Dendritic cell treated with granulocyte-macrophage colony-stimulating factor and Interleukin-4, amounts not matched to agents 40 ng/mL and 50 ng/mL, for 4 days (primary cell): ENCODE measurements around the gene ASB2.

Experiments used
- H3K27ac Mint-ChIP-seq: one replicate; pipeline ENCODE4 v1.8.0; 2022; ENCODE audit warnings: mild to moderate bottlenecking, mixed read lengths
- H3K27me3 Mint-ChIP-seq: one replicate; pipeline ENCODE4 v1.8.0; 2022; ENCODE audit warnings: mild to moderate bottlenecking, mixed read lengths
- H3K36me3 Mint-ChIP-seq: one replicate; pipeline ENCODE4 v1.8.0; 2022; ENCODE audit warnings: low read depth, mixed read lengths
- H3K4me1 Mint-ChIP-seq: one replicate; pipeline ENCODE4 v1.8.0; 2022; ENCODE audit warnings: low read depth, mixed read lengths
- H3K4me3 Mint-ChIP-seq: one replicate; pipeline ENCODE4 v1.8.0; 2022; ENCODE audit warnings: mild to moderate bottlenecking, moderate library complexity, mixed read lengths
- H3K9me3 Mint-ChIP-seq: one replicate; pipeline ENCODE4 v1.8.0; 2022; ENCODE audit warnings: mixed read lengths
- intact Hi-C: fragments of 100-400 bp; cut with micrococcal nuclease; formaldehyde crosslinking; loops from one replicate; pipeline ENCODE4 v1.15.0; 2022

The ASB2 gene, protein sequence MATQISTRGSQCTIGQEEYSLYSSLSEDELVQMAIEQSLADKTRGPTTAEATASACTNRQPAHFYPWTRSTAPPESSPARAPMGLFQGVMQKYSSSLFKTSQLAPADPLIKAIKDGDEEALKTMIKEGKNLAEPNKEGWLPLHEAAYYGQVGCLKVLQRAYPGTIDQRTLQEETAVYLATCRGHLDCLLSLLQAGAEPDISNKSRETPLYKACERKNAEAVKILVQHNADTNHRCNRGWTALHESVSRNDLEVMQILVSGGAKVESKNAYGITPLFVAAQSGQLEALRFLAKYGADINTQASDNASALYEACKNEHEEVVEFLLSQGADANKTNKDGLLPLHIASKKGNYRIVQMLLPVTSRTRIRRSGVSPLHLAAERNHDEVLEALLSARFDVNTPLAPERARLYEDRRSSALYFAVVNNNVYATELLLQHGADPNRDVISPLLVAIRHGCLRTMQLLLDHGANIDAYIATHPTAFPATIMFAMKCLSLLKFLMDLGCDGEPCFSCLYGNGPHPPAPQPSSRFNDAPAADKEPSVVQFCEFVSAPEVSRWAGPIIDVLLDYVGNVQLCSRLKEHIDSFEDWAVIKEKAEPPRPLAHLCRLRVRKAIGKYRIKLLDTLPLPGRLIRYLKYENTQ

DNA sequence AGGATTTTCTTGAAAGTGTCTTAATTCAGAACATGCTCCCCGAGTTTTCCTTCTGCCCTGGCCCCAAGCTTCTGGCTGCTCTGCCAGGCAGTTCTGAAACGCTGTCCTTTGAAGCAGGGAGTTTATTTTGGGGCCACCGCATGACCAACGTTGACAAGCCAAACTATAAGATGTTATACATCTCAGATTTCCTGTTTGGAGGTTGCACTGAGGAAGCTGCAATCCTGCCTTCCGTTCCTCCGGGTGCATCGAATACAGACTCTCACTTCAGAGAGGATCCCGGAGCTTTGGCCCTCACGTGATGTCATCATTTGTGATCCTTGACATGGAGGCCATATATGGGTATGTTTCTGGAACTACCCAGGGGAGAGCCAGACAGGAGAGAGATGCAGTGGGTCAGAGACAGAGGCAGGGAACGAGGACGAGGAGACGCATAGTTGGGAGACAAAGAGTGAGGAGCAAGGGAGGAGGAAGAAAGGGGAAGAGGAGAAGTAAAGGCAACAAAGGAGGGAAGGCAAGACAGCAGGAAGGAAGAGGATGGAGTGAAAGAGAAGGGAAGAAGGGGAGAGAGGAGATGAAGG, at the start of gene ASB2:
TSS of gene ASB2 (minus strand) at position 94 of the 581 bp plus-strand sequence. CDS start 12,031 bp downstream, outside the sequence.
- intact Hi-C loops = no loop called here

DNA sequence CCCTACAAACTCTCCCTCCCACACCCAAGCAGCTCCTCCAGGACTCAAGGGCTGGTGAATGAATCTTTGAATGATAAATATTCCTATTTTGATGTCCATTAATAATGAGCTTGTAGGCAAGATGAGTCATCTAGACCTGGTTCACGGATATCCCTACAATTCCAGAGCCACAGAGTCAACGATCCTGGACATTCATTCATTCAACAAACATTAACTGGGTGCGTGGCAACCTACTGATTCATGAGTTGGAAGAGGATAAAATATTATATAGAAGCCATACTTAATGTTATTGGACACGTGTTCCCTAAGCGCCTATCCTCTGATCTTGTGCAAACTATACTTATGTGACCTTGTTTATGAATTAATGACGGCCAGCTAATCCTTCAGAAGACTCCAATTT, 49.4 kb upstream of the ASB2 start:
- no peak overlapping the region for H3K27ac Mint-ChIP-seq

More for the DNA sequence above, at the start of gene ASB2:
- H3K27ac Mint-ChIP-seq = no peak within 1 kb of the TSS
- H3K27me3 Mint-ChIP-seq = peaks cover 40% of the 10 kb centered on the region
- H3K4me3 Mint-ChIP-seq = no peak within 1 kb of the TSS
- peaks cover 32% of the 10 kb centered on the region for H3K4me1 Mint-ChIP-seq
- H3K9me3 Mint-ChIP-seq = no peaks in the 10 kb centered on the region
- H3K36me3 Mint-ChIP-seq = no peaks in the 10 kb centered on the region

DNA sequence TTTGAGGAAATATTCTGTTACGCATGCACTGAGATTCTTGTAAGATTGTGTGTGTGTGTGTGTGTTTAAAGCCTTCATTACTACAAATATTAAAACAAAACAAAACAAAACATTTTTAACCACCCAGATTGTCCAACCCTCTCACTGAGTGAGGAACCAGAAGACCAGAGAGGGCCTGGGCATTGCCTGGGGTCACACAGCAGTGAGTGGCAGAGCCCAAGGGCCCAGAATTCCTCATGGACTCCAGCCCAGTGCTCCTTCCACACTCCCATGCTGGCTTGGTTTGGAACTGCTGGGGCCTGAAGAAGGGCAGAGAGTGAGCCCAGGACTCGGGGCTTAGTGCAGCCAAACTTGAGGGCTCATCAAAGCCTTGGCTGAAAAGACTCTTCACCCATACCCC, 48.2 kb upstream of the ASB2 start:
- H3K27me3 Mint-ChIP-seq = peaks cover 12% of the 10 kb centered on the region
- H3K36me3 Mint-ChIP-seq = no peaks in the 10 kb centered on the region
- intact Hi-C loops = no loop called here
- H3K27ac Mint-ChIP-seq = no peak overlapping the region
- H3K4me3 Mint-ChIP-seq = no peak overlapping the region
- H3K4me1 Mint-ChIP-seq = peaks cover 49% of the 10 kb centered on the region
- no peaks in the 10 kb centered on the region for H3K9me3 Mint-ChIP-seq

More for the DNA sequence above, 49.4 kb upstream of the ASB2 start:
- intact Hi-C loops = loop anchor here (5.0 kb wide), 1 partner anchor 57 kb away; the partner anchor contains the start of genes DDX24 and IFI27L1
- Mint-ChIP-seq H3K4me1 (peaks cover 53% of the 10 kb centered on the region), H3K9me3 (no peaks in the 10 kb centered on the region), H3K36me3 (no peaks in the 10 kb centered on the region), H3K27me3 (peaks cover 4% of the 10 kb centered on the region), H3K4me3 (peak overlapping the region; percentile 66)

DNA sequence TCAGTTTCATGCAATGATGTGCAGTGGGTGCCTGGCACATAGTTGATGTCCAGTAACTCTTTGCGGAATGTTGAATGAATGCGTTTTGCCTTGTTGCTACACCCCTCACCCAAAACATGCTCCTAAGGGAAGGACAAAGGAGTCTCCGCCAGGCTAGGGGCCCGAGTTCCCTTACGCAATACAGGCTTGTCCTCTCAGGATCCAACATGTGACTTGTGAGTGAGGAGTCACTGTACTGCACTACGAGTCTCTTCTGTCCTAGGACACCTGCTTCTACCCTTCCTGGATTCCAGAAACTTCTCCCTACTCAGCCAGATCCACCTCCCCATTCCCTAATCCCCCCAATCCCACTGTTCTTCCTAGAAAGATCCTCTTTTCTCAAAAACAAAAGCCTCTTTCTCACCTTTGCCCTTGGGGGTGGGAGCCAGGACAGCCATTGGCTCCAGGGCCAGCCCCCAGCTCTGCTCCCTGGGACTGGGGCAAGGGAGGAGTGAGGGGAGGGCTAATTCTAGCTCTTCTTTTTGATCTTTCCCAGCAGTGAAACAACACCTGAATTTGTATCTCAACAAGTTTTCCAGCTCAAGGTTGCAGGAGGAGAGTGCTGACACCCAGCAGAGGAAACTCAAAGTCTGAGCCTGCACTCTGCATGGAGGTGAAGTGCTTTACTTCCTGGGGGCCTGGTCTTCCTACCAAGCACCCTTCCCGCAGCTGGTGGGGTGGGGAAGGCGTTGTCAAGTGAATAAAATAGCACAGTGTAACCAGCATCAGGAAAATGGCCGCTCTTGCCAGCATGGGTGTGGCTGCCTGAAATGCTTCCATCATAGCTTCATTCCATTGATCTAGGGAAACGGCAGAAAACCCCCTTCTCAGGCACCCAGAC, 46.4 kb upstream of the ASB2 start:
- Mint-ChIP-seq H3K27me3 (peaks cover 17% of the 10 kb centered on the region), H3K27ac (no peak overlapping the region), H3K36me3 (no peaks in the 10 kb centered on the region), H3K9me3 (no peaks in the 10 kb centered on the region), H3K4me3 (no peak overlapping the region), H3K4me1 (peaks cover 31% of the 10 kb centered on the region)
- intact Hi-C loops = no loop called here

DNA sequence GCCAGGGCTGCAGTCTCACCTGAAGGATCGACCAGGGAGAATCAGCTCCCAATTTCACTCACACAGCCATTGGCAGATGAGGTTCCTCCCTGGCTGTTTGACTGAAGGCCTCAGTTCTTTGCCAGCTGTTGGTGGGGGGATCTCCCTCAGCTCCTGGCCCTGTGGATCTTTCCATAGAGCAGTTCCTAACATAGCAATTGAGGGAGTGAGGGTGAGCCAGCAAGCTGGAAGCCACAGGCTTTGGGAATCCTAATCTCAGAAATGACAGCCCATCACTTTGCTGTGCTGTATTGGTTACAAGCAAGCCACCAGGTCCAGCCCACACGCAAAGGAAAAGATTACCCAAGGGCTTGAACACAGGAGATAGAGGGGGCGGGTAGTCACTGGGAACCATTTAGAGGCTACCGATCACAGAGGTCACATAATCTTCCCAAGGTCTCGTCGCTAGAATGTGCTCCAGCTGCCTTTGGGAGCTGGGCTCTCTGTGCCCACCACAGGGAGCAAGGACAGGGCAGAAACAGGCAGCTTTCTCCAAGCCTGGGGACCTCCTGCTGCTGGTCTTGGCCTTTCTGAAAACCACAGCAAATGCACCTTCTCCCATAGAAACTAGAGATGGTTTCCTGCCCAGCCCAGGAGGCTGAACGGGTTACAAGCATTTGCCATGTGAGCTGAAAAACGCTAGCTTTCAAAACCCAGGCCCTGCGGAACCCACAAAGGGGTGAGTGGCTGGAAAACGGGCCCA, 45.2 kb upstream of the ASB2 start:
- Mint-ChIP-seq H3K27ac (peak overlapping the region; percentile 56), H3K9me3 (no peaks in the 10 kb centered on the region), H3K27me3 (peaks cover 19% of the 10 kb centered on the region), H3K36me3 (no peaks in the 10 kb centered on the region), H3K4me3 (no peak overlapping the region), H3K4me1 (peaks cover 21% of the 10 kb centered on the region)
- intact Hi-C loops = no loop called here

DNA sequence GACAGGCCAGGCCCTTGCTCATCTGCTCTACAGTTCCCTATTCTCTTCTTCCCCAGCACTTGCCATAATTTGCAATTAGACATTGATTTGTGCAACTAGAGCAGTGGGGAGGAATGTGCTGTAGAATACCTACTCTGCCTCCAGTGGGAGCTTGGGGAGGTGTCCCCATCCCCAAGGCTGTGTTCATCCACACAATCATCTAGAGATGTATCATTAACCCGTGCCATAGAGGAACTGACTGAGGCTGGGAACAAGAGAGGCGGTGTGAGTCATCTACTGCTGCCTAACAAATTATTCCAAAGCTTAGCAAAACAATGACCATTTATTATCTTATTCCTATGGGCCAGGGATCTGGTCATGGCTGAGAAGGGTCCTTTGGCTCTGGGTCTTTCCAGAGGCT, 44.6 kb upstream of the ASB2 start:
- Mint-ChIP-seq H3K27me3 (peaks cover 25% of the 10 kb centered on the region), H3K36me3 (no peaks in the 10 kb centered on the region), H3K27ac (peak overlapping the region; percentile 56), H3K4me1 (peaks cover 21% of the 10 kb centered on the region), H3K9me3 (no peaks in the 10 kb centered on the region), H3K4me3 (no peak overlapping the region)
- intact Hi-C loops = no loop called here

DNA sequence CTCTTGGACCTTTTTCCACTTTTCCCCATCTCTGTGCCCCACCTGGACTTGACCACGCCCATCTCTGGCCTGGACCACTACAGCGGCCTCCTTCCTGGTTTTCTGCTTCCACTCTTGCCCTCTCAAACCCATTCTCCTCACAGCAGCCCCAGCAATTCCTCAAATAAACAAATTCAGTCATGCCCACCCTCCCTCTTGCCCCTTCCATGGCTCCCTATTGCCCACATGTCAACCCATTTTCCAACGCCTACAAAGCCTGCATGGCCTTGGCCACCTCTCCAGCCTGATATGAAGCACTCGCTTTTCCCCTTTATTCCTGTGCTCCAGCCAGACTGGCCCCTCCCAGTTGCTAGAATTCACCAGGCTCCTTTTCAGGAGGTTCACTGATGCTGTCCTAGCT, 43.9 kb upstream of the ASB2 start:
- Mint-ChIP-seq H3K4me3 (no peak overlapping the region), H3K27ac (peak overlapping the region; percentile 56), H3K27me3 (peaks cover 26% of the 10 kb centered on the region), H3K9me3 (no peaks in the 10 kb centered on the region), H3K4me1 (peaks cover 21% of the 10 kb centered on the region), H3K36me3 (no peaks in the 10 kb centered on the region)
- intact Hi-C loops = no loop called here

DNA sequence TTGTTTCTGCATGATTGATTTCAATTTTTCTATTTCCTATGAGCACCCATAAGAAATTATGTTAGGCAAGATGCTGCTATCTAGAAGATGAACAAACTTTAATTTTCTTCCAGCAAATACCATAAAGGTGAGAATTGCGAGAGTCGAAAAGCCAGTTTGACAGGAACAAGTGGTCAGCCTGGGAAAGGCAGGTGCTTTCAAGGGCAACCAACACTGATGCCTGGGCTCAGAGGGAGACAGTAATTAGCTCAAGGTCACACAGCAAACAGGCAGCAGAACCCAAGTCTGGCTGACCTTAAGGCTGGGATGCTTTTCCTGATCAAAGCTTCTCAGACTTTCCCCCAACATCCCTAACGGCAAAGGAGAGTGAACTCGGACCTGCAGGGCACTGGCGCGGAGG, 43.0 kb upstream of the ASB2 start:
- no peak overlapping the region for H3K4me3 Mint-ChIP-seq
- peaks cover 29% of the 10 kb centered on the region for H3K27me3 Mint-ChIP-seq
- intact Hi-C loops = no loop called here
- H3K27ac Mint-ChIP-seq = no peak overlapping the region
- no peaks in the 10 kb centered on the region for H3K36me3 Mint-ChIP-seq
- H3K4me1 Mint-ChIP-seq = peaks cover 21% of the 10 kb centered on the region
- no peaks in the 10 kb centered on the region for H3K9me3 Mint-ChIP-seq

DNA sequence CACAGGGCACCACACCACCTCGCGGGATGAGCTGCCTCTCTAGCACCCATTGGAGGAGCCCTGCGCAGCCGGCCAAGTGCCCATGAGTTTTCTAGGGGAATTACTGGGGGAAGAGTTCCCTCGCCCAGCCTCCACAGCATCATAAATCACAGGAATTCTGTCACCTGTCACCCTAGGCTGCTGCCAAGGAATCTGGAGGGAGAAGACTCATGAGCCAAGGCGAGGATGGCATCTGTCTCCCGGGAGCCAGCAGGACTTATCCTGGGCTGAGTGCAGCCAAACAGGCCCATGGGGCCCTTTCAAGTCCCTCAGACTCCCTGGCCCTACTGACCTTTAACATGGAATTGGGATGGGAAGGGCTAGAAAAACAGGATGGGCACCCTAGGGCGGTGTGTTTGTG, 41.9 kb upstream of the ASB2 start:
- no peak overlapping the region for H3K27ac Mint-ChIP-seq
- intact Hi-C loops = no loop called here
- peaks cover 20% of the 10 kb centered on the region for H3K4me1 Mint-ChIP-seq
- H3K36me3 Mint-ChIP-seq = no peaks in the 10 kb centered on the region
- H3K9me3 Mint-ChIP-seq = no peaks in the 10 kb centered on the region
- H3K27me3 Mint-ChIP-seq = peaks cover 30% of the 10 kb centered on the region
- H3K4me3 Mint-ChIP-seq = no peak overlapping the region

DNA sequence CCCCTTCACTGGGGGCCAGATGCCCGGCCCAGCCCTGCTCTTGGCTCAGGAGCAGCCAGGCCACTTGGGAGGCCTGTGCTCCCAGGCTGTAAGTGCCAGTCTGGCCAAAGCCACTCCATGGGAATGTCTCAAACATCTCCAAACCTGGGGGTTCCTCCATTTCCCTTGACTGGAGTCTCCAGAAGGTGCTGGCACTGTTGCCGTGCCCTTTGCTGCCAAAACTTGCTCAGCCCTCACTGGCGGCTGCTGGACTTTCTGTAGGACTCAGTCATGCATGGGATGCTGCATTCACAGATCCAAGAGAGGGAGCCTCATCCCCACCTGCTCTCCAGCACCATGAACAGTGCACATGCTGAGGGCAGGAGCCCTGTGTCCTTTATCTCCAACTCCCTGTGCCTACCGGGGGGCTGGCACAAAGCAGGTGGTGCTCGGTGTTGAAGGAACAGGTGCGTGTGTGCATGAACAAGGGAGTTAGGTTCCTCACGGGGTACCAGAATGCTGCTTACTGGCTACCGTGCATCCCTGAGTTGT, 40.1 kb upstream of the ASB2 start:
- Mint-ChIP-seq H3K9me3 (no peaks in the 10 kb centered on the region), H3K4me1 (peaks cover 10% of the 10 kb centered on the region), H3K27me3 (peaks cover 27% of the 10 kb centered on the region), H3K27ac (no peak overlapping the region), H3K4me3 (no peak overlapping the region), H3K36me3 (no peaks in the 10 kb centered on the region)
- intact Hi-C loops = no loop called here

DNA sequence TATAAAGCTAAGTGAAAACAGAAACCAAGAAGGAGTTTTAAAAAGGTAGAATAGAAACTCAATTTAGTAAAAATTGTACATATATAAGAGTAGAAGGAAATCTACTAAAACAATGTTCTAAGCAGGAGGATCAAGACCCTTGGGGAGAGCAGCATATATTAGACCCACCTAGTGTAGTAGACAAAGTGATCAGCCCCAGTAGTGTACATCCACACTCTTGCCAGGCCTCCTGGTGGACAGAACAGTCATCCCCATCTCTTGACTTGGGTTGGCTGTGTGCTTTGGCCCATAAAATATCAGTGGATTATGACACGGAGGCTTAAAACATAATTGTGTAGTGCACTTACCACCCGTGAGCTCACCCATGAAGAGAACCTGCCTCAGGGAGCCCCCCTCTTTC, 38.9 kb upstream of the ASB2 start:
- H3K36me3 Mint-ChIP-seq = no peaks in the 10 kb centered on the region
- intact Hi-C loops = no loop called here
- H3K27ac Mint-ChIP-seq = no peak overlapping the region
- H3K9me3 Mint-ChIP-seq = no peaks in the 10 kb centered on the region
- peaks cover 28% of the 10 kb centered on the region for H3K27me3 Mint-ChIP-seq
- peaks cover under 1% of the 10 kb centered on the region for H3K4me1 Mint-ChIP-seq
- H3K4me3 Mint-ChIP-seq = no peak overlapping the region

DNA sequence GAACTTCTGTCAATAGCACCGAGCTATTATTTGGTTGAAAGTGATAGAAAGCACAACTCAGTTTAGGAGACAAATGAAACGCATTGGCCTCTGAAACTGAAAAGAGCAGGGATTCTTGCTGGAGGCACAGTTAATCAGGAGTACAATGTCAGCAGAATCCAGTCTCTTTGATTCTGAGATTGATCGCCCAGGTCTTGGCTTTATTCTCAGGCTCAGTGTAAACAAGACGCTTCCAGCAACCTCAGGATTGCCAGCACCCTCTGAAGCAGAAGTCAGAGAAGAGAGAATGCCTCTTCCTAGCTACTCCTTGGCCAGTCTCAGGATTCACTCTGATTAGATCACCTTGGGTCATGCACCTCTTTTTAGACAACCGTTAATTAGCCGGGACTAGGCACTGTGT, 38.0 kb upstream of the ASB2 start:
- Mint-ChIP-seq H3K27ac (no peak overlapping the region), H3K4me3 (no peak overlapping the region), H3K36me3 (no peaks in the 10 kb centered on the region), H3K9me3 (no peaks in the 10 kb centered on the region), H3K4me1 (no peaks in the 10 kb centered on the region), H3K27me3 (peaks cover 29% of the 10 kb centered on the region)
- intact Hi-C loops = no loop called here

DNA sequence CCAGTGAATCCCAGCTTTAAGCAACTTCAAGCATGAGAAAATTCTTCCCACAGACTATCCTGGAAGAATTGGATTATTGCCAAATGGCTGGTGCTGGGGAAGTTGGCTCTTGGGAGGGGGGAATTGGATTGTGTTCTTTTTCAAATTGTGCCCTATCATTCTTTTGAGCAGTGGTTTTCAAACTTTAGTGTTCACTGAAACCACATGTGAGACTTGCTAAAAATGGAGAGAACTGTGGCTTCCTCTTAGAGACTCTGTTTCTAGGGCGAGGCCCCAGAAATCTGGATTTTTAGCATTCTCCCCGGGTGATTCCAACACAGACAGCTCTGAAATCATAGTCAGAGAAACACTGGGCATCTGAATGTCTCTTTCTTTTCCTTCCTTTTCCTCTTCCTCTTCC, 35.4 kb upstream of the ASB2 start:
- Mint-ChIP-seq H3K36me3 (no peaks in the 10 kb centered on the region), H3K27me3 (peaks cover 26% of the 10 kb centered on the region), H3K4me1 (no peaks in the 10 kb centered on the region), H3K27ac (no peak overlapping the region), H3K4me3 (no peak overlapping the region), H3K9me3 (no peaks in the 10 kb centered on the region)
- intact Hi-C loops = no loop called here
